Stimulated activated CD4-positive, alpha-beta T cell treated with anti-CD3 and anti-CD28 coated beads, TNF-alpha, amount 100 ng/mL, for 24 hours (primary cell): ENCODE measurements around the gene GSTT4.
"Not testable (repeated sequence)": the region's sequence is repeated elsewhere in the genome, so short reads cannot be mapped to it uniquely, and the experiment has no call there.

ENCODE experiments used
- DNase-seq, 3 experiments: peaks; one replicate each; pipeline ENCODE4 v3.0.0-alpha.2; 2020; ENCODE audit warnings: low read depth in 3 of 3

The GSTT4 gene

GRCh38 chr22:23953485-23953884, 51.8 kb downstream of the GSTT4 start:
- DNase-seq, result not testable (repeated sequence)

- not testable (repeated sequence) for DNase-seq
Measured at GRCh38 chr22:23952794-23953405, 52.4 kb downstream of the GSTT4 start.

GRCh38 chr22:23951383-23951782, 53.9 kb downstream of the GSTT4 start:
- not testable (repeated sequence) for DNase-seq

GRCh38 chr22:23949764-23950163, 55.5 kb downstream of the GSTT4 start:
- not testable (repeated sequence) for DNase-seq
